Measurements from ENCODE around the gene RGS2. TPM values are rescaled to one million over a fixed set of nuclear protein-coding genes. Genes with fewer than 3 reads are reported as not detected.

RGS2 gene, protein sequence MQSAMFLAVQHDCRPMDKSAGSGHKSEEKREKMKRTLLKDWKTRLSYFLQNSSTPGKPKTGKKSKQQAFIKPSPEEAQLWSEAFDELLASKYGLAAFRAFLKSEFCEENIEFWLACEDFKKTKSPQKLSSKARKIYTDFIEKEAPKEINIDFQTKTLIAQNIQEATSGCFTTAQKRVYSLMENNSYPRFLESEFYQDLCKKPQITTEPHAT
- 100 to 1,000 TPM in 2 of 3 donors, 10 to 100 TPM in 1; 99.4 to 358 (median 227) TPM for polyA plus RNA-seq

DNA sequence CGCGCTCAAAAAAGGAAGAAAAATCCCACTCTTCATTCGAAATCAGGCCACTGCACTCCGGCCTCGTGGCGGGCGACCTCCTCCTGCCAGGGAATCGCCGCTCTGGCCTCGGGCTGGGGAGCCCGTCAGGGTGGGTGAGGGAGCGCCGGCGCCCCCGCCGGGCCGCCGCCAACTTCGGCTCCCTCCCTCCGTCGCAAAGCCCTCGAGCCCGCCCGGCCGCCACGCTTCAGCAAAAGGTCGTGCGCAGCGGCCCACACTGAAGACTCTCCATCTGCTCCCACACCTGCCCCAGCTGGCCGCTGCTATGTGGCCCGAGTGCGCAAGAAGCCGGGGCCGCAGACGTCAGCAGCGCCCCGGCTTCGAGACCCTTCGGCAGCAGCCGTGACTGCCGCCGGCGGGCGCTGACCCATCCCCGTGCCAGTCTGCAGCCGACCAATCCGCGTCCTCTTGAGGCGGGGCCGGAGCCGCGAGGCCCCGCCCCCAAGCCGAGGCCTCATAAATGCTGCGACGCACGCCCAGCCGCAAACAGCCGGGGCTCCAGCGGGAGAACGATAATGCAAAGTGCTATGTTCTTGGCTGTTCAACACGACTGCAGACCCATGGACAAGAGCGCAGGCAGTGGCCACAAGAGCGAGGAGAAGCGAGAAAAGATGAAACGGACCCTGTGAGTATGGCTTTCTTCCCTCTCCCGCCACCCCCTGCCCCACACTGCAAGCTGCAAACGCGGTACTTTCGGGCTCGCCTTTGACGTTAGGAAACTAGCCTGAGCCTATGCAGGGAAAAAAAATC, at the start of gene RGS2:
TSS of gene RGS2 (plus strand) at position 522 of the 789 bp plus-strand sequence. CDS start at position 555, 33 bp downstream.
- Mint-ChIP-seq H3K36me3 (peaks cover 0 to 17% (median 6%) of the 10 kb centered on the region in 3 donors), H3K27ac (peak within 1 kb of the TSS; percentile 91 to 98 (median 98))

DNA sequence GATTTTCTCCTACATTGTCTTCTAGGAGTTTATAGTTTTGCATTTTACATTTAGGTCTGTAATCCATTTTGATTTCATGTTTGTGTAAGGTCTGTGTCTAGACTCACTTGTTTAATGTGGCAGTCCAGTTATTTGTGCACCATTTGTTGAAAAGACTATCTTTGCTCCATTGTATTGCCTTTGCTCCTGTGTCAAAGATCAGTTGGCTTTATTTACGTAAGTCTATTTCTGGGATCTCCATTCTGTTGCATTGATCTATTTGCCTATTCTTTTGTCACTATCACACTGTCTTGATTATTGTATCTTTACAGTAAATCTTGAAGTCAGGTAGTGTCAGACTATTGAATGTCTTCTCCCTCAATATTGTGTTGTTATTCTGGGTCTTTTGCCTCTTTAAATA, 49.7 kb upstream of the RGS2 start:
- Mint-ChIP-seq H3K27ac (no peak overlapping the region), H3K36me3 (no peaks in the 10 kb centered on the region), H3K4me3 (no peak overlapping the region), H3K4me1 (no peaks in the 10 kb centered on the region), H3K27me3 (ENCODE audit: low read depth in 3 of 3) (peaks cover 1 to 4% (median 3%) of the 10 kb centered on the region in 3 donors), H3K9me3 (peaks cover 0 to 2% (median 0%) of the 10 kb centered on the region in 6 donors)
- DNase-seq = no peak

More for the DNA sequence above, at the start of gene RGS2:
- DNase-seq = peak; percentile 88 to 92 (median 91)
- peaks cover 30 to 47% of the 10 kb centered on the region in 2 donors for H3K4me1 Mint-ChIP-seq
- H3K27me3 Mint-ChIP-seq (ENCODE audit: low read depth in 3 of 3) = peaks cover 17 to 27% (median 25%) of the 10 kb centered on the region in 3 donors
- H3K9me3 Mint-ChIP-seq = peaks cover 0 to 2% (median 0%) of the 10 kb centered on the region in 6 donors
- H3K4me3 Mint-ChIP-seq = peak within 1 kb of the TSS; percentile 96 to 99 (median 98)

DNA sequence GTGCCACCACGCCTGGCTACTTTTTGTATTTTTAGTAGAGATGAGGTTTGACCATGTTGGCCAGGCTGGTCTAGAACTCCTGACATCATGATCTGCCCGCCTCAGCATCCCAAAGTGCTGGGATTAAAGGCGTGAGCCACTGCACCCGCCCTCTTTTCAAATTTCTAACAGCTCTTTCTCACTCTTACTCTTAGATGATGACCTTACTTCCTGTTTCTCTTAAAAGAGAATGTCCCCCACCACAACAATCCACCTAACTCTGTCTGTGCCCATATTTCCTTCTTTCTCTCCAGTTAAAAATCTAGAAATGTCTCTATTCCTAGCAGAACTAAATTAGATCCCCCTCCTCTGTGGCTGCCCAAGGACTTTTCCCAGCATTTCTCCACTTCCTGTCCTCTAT, 46.6 kb upstream of the RGS2 start:
- Mint-ChIP-seq H3K4me1 (no peaks in the 10 kb centered on the region), H3K36me3 (no peaks in the 10 kb centered on the region), H3K9me3 (peaks cover 0 to 2% (median 0%) of the 10 kb centered on the region in 6 donors), H3K4me3 (no peak overlapping the region), H3K27me3 (ENCODE audit: low read depth in 3 of 3) (peaks cover 1 to 4% (median 3%) of the 10 kb centered on the region in 3 donors), H3K27ac (no peak overlapping the region)
- DNase-seq = no peak

DNA sequence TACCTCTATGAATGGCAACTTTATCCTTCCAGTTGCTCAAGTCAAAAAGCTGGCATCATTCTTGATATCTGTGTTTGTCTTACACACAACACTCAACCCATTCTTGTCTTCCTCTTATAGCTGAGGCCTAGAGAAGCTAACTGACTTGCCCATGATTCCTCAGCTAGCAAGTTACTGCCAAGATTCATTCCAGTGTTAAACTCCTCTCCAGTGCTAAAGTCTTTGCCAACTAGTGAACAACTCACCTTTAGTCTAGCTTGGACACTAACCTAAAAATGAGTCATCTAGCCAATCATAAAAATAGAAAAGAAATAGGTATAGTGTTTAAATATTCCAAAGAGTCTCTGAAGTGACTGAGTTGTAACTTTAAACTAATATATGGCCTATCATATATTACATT, 45.6 kb upstream of the RGS2 start:
- H3K36me3 Mint-ChIP-seq = no peaks in the 10 kb centered on the region
- no peak for DNase-seq
- no peak overlapping the region for H3K27ac Mint-ChIP-seq
- no peak overlapping the region for H3K4me3 Mint-ChIP-seq
- peaks cover 0 to 2% (median 0%) of the 10 kb centered on the region in 6 donors for H3K9me3 Mint-ChIP-seq
- peaks cover 1 to 4% (median 3%) of the 10 kb centered on the region in 3 donors for H3K27me3 Mint-ChIP-seq (ENCODE audit: low read depth in 3 of 3)
- H3K4me1 Mint-ChIP-seq = no peaks in the 10 kb centered on the region

DNA sequence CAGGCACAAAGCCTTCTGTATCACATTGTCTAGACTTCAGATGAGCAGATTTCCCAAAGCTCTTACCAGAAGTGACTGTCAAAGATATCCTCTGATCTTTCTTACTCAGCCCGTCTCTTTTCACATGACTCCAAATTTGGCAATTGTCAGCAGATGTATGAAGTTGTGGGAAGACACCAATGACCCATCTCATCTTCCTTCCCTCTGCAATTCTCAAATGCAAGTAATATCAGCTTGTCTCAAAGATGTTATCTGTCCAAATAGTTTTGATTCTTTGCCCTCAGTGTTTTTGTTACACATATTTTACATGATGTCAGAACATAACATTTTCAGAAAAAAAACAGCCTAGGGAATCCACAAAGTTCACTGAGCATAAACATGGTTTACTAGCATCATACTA, 45.1 kb upstream of the RGS2 start:
- Mint-ChIP-seq H3K27me3 (ENCODE audit: low read depth in 3 of 3) (peaks cover 0 to 4% (median 3%) of the 10 kb centered on the region in 3 donors), H3K4me1 (no peaks in the 10 kb centered on the region), H3K9me3 (peaks cover 0 to 2% (median 0%) of the 10 kb centered on the region in 6 donors), H3K36me3 (no peaks in the 10 kb centered on the region), H3K4me3 (no peak overlapping the region), H3K27ac (no peak overlapping the region)
- no peak for DNase-seq

DNA sequence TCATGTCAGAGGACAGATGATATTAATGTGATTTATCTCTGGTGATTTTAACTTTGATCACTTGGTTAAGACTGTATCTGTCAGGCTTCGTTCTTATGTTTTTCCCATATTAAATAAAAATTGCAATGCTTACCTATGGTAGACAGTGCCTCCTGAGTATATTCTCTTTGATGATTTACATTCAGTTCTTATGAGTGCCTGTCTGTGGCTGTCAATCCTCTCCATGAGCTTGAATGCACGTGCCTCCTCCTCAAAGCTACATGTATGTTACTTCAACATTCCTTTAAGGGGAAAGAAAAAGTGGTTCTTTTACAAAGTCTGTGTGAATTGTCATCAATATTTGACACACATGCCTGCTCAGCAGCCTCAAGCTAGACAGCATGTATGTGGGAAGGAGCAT, 44.2 kb upstream of the RGS2 start:
- Mint-ChIP-seq H3K27ac (no peak overlapping the region), H3K36me3 (no peaks in the 10 kb centered on the region), H3K4me3 (no peak overlapping the region), H3K4me1 (no peaks in the 10 kb centered on the region), H3K9me3 (peaks cover 0 to 2% (median 0%) of the 10 kb centered on the region in 6 donors), H3K27me3 (ENCODE audit: low read depth in 3 of 3) (peaks cover 0 to 4% (median 3%) of the 10 kb centered on the region in 3 donors)
- DNase-seq = no peak

DNA sequence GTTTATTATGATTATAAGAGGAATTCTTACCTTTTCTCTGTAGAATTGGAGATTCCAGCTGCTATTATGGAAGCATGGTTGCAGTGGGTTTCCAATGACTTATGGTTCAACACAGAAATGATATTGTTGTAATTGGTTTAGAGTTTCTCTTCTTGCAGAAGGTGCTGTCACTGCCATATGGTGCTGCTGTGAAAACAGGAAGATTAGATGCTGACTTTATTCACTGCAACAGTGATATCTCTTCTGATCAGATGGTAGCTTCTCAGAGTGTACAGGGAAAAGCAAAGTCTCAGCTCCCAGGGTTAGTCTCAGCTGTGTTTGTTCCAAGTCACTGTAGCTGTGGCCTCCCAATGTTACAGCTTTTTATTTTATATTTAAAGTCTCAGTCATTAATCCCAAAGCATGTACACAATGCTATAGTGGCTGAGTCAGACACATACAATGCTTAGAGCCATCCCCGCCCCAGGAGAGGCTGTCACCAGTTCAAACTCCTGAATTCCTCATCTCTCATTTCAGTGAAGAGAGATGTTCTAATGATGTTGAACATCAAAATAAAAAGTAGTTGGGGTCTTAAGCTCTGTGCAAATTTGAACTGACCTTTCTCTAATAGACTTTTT, 42.7 kb upstream of the RGS2 start:
- no peak overlapping the region for H3K4me3 Mint-ChIP-seq
- H3K4me1 Mint-ChIP-seq = no peaks in the 10 kb centered on the region
- peaks cover 0 to 4% (median 3%) of the 10 kb centered on the region in 3 donors for H3K27me3 Mint-ChIP-seq (ENCODE audit: low read depth in 3 of 3)
- no peak overlapping the region for H3K27ac Mint-ChIP-seq
- DNase-seq = no peak
- peaks cover 0 to 2% (median 0%) of the 10 kb centered on the region in 6 donors for H3K9me3 Mint-ChIP-seq
- H3K36me3 Mint-ChIP-seq = no peaks in the 10 kb centered on the region

DNA sequence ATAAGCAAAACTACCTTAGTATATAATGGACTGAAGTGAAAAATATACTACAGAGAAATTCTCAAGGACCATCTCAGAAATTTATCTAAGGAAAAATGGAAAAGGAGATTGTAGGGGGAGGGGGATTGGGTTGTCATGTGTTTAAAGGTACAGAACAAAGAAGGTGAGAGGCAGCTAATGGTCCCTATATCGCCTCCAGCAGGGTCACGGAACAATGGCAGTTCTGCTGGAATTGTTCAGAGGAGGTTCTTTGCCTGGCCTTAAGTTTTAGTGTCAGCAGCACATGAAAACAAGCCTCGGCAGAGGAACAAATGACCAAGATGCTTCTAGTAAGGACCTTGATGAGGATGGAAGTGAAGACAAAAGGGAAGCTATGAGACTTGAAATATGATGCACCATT, 42.0 kb upstream of the RGS2 start:
- peaks cover 0 to 2% (median 0%) of the 10 kb centered on the region in 6 donors for H3K9me3 Mint-ChIP-seq
- DNase-seq = no peak
- no peaks in the 10 kb centered on the region for H3K4me1 Mint-ChIP-seq
- no peaks in the 10 kb centered on the region for H3K36me3 Mint-ChIP-seq
- no peak overlapping the region for H3K4me3 Mint-ChIP-seq
- no peak overlapping the region for H3K27ac Mint-ChIP-seq
- H3K27me3 Mint-ChIP-seq (ENCODE audit: low read depth in 3 of 3) = peaks cover 0 to 5% (median 4%) of the 10 kb centered on the region in 3 donors

DNA sequence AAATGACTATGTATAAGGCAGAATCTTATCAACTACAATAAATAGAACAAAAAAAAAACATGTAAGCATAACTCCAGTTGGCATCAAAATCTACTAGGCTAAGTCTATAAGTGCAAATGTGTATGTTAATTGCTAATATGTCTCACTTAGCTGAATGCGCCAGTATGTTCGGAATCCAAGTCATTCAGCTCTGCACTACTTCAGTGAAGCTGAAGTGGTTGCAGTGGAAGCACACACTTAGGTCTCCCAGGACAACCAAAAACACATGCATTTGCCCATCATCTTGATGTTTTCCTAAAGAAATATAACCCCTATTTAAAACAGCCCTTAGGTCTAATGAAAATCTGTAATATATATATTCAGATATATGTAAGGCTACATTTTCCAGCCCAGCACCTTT, 41.0 kb upstream of the RGS2 start:
- no peaks in the 10 kb centered on the region for H3K4me1 Mint-ChIP-seq
- no peak overlapping the region for H3K27ac Mint-ChIP-seq
- H3K27me3 Mint-ChIP-seq (ENCODE audit: low read depth in 3 of 3) = peaks cover 1 to 4% (median 2%) of the 10 kb centered on the region in 3 donors
- no peak overlapping the region for H3K4me3 Mint-ChIP-seq
- DNase-seq = no peak
- no peaks in the 10 kb centered on the region for H3K36me3 Mint-ChIP-seq
- H3K9me3 Mint-ChIP-seq = peaks cover 0 to 2% (median 0%) of the 10 kb centered on the region in 6 donors

DNA sequence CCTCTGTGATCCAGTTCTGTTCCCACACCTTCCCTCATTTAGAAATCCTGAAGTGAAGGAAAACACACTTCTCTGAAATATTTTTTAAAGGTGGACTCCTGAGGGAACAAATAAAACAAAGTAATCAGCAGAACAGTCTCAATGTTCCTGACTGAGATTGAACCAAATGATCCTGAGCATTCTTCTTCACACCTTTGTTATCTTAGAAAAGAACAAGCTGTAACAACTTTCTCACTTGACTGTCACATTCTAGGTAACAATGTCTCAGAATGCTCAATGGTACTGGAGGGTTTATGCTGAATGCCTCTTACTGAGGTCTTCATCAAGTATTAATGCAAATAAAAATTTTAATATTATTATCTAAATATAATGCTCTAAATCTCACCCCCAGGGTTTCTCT, 40.4 kb upstream of the RGS2 start:
- Mint-ChIP-seq H3K9me3 (no peaks in the 10 kb centered on the region), H3K27me3 (ENCODE audit: low read depth in 3 of 3) (peaks cover 1 to 2% (median 2%) of the 10 kb centered on the region in 3 donors), H3K36me3 (no peaks in the 10 kb centered on the region)

DNA sequence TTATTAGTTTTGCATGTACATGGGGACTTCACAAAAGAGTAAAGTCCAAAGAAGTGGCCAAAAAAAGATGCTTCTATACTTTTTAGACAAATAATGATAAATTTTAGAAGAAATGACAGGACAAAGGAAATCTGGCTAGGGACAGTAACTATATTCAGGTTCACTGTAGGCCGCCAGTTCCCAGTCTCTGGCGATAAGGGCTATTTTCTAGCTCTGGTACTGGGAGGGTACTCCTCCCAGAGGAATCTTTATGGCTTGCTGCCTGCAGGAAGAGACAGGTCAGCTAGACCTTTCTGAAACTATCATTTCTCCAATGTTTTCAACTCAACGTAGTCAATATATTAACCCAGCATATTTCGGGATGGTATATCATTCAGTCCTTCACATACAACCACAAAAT, 37.5 kb upstream of the RGS2 start:
- no peak for DNase-seq
- no peaks in the 10 kb centered on the region for H3K4me1 Mint-ChIP-seq
- peaks cover 1 to 2% (median 2%) of the 10 kb centered on the region in 3 donors for H3K27me3 Mint-ChIP-seq (ENCODE audit: low read depth in 3 of 3)
- no peak overlapping the region for H3K27ac Mint-ChIP-seq
- H3K36me3 Mint-ChIP-seq = no peaks in the 10 kb centered on the region
- no peak overlapping the region for H3K4me3 Mint-ChIP-seq
- H3K9me3 Mint-ChIP-seq = no peaks in the 10 kb centered on the region

More for the DNA sequence above, 40.4 kb upstream of the RGS2 start:
- no peaks in the 10 kb centered on the region for H3K4me1 Mint-ChIP-seq
- H3K27ac Mint-ChIP-seq = no peak overlapping the region
- no peak for DNase-seq
- no peak overlapping the region for H3K4me3 Mint-ChIP-seq

DNA sequence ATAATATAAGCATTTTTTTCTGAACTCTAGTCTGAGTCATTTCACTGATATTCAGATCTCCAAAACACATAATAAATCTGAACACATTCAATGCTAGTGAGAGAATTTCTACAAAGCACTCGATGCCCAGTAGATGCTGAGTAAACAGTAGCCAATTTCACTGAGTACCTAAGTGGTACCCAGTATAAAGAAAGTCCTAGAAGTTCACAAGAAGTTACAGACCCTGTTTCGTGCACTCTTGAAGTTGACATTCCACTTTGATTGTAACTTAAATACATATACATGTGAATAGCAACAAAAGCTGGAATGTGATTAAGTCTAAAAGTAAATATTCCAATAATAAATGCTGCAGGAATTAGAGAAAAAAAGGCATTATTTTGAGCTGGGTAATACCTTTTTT, 33.2 kb upstream of the RGS2 start:
- Mint-ChIP-seq H3K27me3 (ENCODE audit: low read depth in 3 of 3) (peaks cover 2 to 6% (median 2%) of the 10 kb centered on the region in 3 donors), H3K4me1 (no peaks in the 10 kb centered on the region)

DNA sequence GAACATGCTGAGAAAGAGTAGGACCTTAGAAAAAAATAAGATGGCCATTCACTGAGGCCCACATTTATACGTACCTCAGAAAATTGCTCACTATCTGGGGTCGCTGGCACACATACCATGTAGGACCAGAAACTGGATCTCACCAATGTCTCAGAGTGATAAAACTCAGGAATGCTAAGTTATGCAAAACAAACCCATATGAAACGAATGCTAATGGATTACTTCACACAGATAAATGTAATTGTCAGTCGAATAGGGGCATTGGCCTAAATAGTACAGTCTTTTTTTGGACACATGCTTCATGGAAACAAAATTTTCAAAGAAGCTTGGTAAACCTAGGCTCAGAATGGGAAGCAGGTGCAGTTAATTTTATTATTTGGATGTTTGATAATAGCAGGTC, 32.6 kb upstream of the RGS2 start:
- peaks cover 0 to 3% (median 0%) of the 10 kb centered on the region in 6 donors for H3K9me3 Mint-ChIP-seq
- DNase-seq = no peak
- no peaks in the 10 kb centered on the region for H3K36me3 Mint-ChIP-seq
- no peak overlapping the region for H3K27ac Mint-ChIP-seq
- peaks cover 2 to 8% (median 7%) of the 10 kb centered on the region in 3 donors for H3K27me3 Mint-ChIP-seq (ENCODE audit: low read depth in 3 of 3)
- H3K4me1 Mint-ChIP-seq = no peaks in the 10 kb centered on the region
- H3K4me3 Mint-ChIP-seq = no peak overlapping the region

More for the DNA sequence above, 33.2 kb upstream of the RGS2 start:
- no peak for DNase-seq
- no peak overlapping the region for H3K4me3 Mint-ChIP-seq
- H3K36me3 Mint-ChIP-seq = no peaks in the 10 kb centered on the region
- peaks cover 0 to 3% (median 0%) of the 10 kb centered on the region in 6 donors for H3K9me3 Mint-ChIP-seq
- H3K27ac Mint-ChIP-seq = no peak overlapping the region

DNA sequence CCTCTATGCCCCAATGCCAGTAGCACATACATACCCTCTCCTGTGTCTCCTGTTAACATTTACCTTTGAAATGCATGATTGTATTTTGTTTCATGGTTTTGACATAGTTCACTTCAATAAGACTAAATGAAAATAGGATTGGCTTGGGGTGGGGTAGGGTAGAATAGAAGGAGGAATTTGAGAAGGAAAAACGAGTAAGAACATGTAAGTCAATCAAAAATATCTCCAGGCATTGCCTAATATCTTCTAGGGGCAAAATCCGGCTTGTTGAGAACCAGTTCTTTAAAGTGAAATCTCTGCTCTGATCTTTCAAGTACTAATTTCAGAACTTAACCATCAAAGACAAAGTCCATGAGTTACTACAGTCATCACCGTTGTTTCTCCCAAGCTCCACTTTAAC, 31.8 kb upstream of the RGS2 start:
- Mint-ChIP-seq H3K27me3 (ENCODE audit: low read depth in 3 of 3) (peaks cover 0 to 8% (median 8%) of the 10 kb centered on the region in 3 donors), H3K4me3 (no peak overlapping the region), H3K27ac (no peak overlapping the region), H3K36me3 (no peaks in the 10 kb centered on the region), H3K4me1 (no peaks in the 10 kb centered on the region), H3K9me3 (peaks cover 0 to 3% (median 0%) of the 10 kb centered on the region in 6 donors)
- DNase-seq = no peak
